EH (cell line): ENCODE data around the gene TUBA3E.
"Not testable (repeated sequence)": the region's sequence is repeated elsewhere in the genome, so short reads cannot be mapped to it uniquely, and the experiment has no call there.

Experiments
- DNase-seq: peaks from one replicate; pipeline ENCODE4 v3.0.0-alpha.2; 2015; ENCODE audit warnings: low read depth

The TUBA3E gene

GRCh38 chr2:130198343-130198742, at the start of gene TUBA3E:
TSS of gene TUBA3E (minus strand) at chr2:130198439. CDS start at chr2:130198360, 79 bp downstream.
- DNase-seq, result no peak

- DNase-seq, result no peak
These were observed 48.2 kb upstream of the TUBA3E start for GRCh38 chr2:130246430-130246829.

GRCh38 chr2:130245976-130246375, 47.7 kb upstream of the TUBA3E start:
- no peak for DNase-seq

GRCh38 chr2:130243359-130243758, 45.1 kb upstream of the TUBA3E start:
- DNase-seq, result no peak

GRCh38 chr2:130241041-130241707, 42.9 kb upstream of the TUBA3E start:
- peak; percentile 78 for DNase-seq

- not testable (repeated sequence) for DNase-seq
These were observed 41.3 kb upstream of the TUBA3E start for GRCh38 chr2:130239581-130239980.

GRCh38 chr2:130233066-130233465, 34.8 kb upstream of the TUBA3E start:
- not testable (repeated sequence) for DNase-seq

GRCh38 chr2:130231656-130232055, 33.4 kb upstream of the TUBA3E start:
- no peak for DNase-seq

GRCh38 chr2:130230907-130231306, 32.7 kb upstream of the TUBA3E start:
- DNase-seq, result not testable (repeated sequence)

GRCh38 chr2:130230376-130230775, 32.1 kb upstream of the TUBA3E start:
- not testable (repeated sequence) for DNase-seq

GRCh38 chr2:130229161-130229510, 30.9 kb upstream of the TUBA3E start:
- not testable (repeated sequence) for DNase-seq

GRCh38 chr2:130228467-130229160, 30.4 kb upstream of the TUBA3E start:
- DNase-seq, result not testable (repeated sequence)

- DNase-seq, result not testable (repeated sequence)
These were observed 29.8 kb upstream of the TUBA3E start for GRCh38 chr2:130228005-130228404.

GRCh38 chr2:130222523-130222922, 24.3 kb upstream of the TUBA3E start:
- not testable (repeated sequence) for DNase-seq

GRCh38 chr2:130220505-130220904, 22.3 kb upstream of the TUBA3E start:
- not testable (repeated sequence) for DNase-seq

GRCh38 chr2:130219147-130219546, 20.9 kb upstream of the TUBA3E start:
- not testable (repeated sequence) for DNase-seq

GRCh38 chr2:130207051-130207450, 8.8 kb upstream of the TUBA3E start:
- not testable (repeated sequence) for DNase-seq

GRCh38 chr2:130203150-130203549, 4.9 kb upstream of the TUBA3E start:
- not testable (repeated sequence) for DNase-seq

GRCh38 chr2:130202518-130202917, 4.3 kb upstream of the TUBA3E start:
- not testable (repeated sequence) for DNase-seq

- DNase-seq, result not testable (repeated sequence)
These were observed 2.2 kb downstream of the TUBA3E start for GRCh38 chr2:130196052-130196451.

- not testable (repeated sequence) for DNase-seq
These were observed 3.1 kb downstream of the TUBA3E start for GRCh38 chr2:130195089-130195635.

GRCh38 chr2:130193824-130194223, 4.4 kb downstream of the TUBA3E start:
- not testable (repeated sequence) for DNase-seq

- DNase-seq, result not testable (repeated sequence)
These were observed 5.8 kb downstream of the TUBA3E start for GRCh38 chr2:130192451-130192850.
